K562 (cell line): ENCODE results near the gene CHCHD6. TPM values are rescaled to one million over a fixed set of nuclear protein-coding genes. Genes with fewer than 3 reads are reported as not detected.

Experiments
- ATAC-seq: fragments of 200-7000 bp; cut with Tn5 transposase; 3 replicates; pipeline ENCODE4 v1.9.1; 2020; ENCODE audit warnings: moderate library complexity
- BruUV-seq: library from RNA; stranded (reverse); fragments of 400-500 nt; replicated peaks from 2 replicates; lab custom pipeline; 2021; lab: Mats Ljungman, UMichigan
- CTCF ChIA-PET: fragments of 300-600 bp; formaldehyde crosslinking; extraction: SDS; loops from one replicate; lab custom pipeline; 2021; ENCODE audit warnings: low intra/inter-chr PET ratio; lab: Yijun Ruan, JAX
- POLR2A ChIA-PET: fragments of 300-600, 350-650 bp; sonication (Branson Sonifier 250); formaldehyde crosslinking; extraction: SDS; loops from one replicate; lab custom pipeline; 2021; ENCODE audit warnings: antibody characterized with exemption, inconsistent platforms; lab: Yijun Ruan, JAX
- DNase-seq, 4 experiments: peaks; one replicate each; pipeline versions ENCODE4 v3.0.0 to v3.0.0-alpha.2; 2011 to 2018; ENCODE audit warnings: low spot score in 3 of 4, mixed read lengths in 3 of 4; ENCODE audit errors: extremely low read depth in 1 of 4
- FAIRE-seq: peaks from 2 replicates; lab custom pipeline; 2011; peaks lifted over from hg19 to GRCh38; lab: Jason Lieb, UNC
- H2AFZ ChIP-seq: 2 replicates; pipeline ENCODE4 v1.6.0; 2011; ENCODE audit warnings: low read depth, low read length, control low read depth, inconsistent platforms
- H3K27ac ChIP-seq: fragments of 200-600 bp; 3 replicates; pipeline ENCODE4 v1.8.0; 2011; ENCODE audit warnings: low read depth, mild to moderate bottlenecking, control low read depth, inconsistent platforms, low read length, moderate library complexity, mixed read lengths; ENCODE audit errors: extremely low read depth
- H3K27me3 ChIP-seq, 2 experiments: fragments of 300-600 bp in 1 of 2; 2 replicates in 1 of 2; 3 replicates in 1 of 2; pipeline versions ENCODE4 v1.6.0 to v1.8.0; 2011; ENCODE audit warnings: inconsistent platforms in 2 of 2, low read length in 2 of 2, mild to moderate bottlenecking in 1 of 2, mixed read lengths in 1 of 2, moderate library complexity in 1 of 2; ENCODE audit not compliant: control insufficient read depth in 2 of 2, insufficient read depth in 2 of 2
- H3K36me3 ChIP-seq: fragments of 300-600 bp; 3 replicates; pipeline ENCODE4 v1.8.0; 2011; ENCODE audit warnings: mild to moderate bottlenecking, low read length, inconsistent platforms; ENCODE audit not compliant: control insufficient read depth, insufficient read depth
- H3K4me1 ChIP-seq, 2 experiments: fragments of 200-600 bp in 1 of 2; replicated peaks in 1 of 2; 2 replicates in 1 of 2; 3 replicates in 1 of 2; pipeline versions ENCODE4 v1.5.1 to v1.8.0; 2011; ENCODE audit warnings: inconsistent platforms in 2 of 2, low read length in 2 of 2, mild to moderate bottlenecking in 1 of 2, mixed read lengths in 1 of 2, moderate library complexity in 1 of 2; ENCODE audit not compliant: control insufficient read depth in 2 of 2, insufficient read depth in 2 of 2
- H3K4me2 ChIP-seq: 2 replicates; pipeline ENCODE4 v1.6.1; 2011; ENCODE audit warnings: low read length, control low read depth, inconsistent platforms, mixed read lengths; ENCODE audit not compliant: insufficient read depth
- H3K4me3 ChIP-seq: fragments of 200-600 bp; sonication (generic), shearing (Covaris generic); 2 replicates; pipeline ENCODE4 v1.5.1; 2016; ENCODE audit warnings: control low read depth, inconsistent platforms
- H3K79me2 ChIP-seq: fragments of 200-600 bp; 3 replicates; pipeline ENCODE4 v1.8.0; 2011; ENCODE audit warnings: low read length, inconsistent platforms; ENCODE audit not compliant: control insufficient read depth, insufficient read depth
- H3K9ac ChIP-seq, 2 experiments: 2 replicates each; pipeline versions ENCODE4 v1.6.0 to v1.6.1; 2011; ENCODE audit warnings: low read depth in 2 of 2, low read length in 2 of 2, control low read depth in 1 of 2, inconsistent platforms in 1 of 2, mild to moderate bottlenecking in 1 of 2, mixed read lengths in 1 of 2; ENCODE audit not compliant: insufficient read depth in 1 of 2
- H3K9me1 ChIP-seq: one replicate; pipeline ENCODE4 v1.6.0; 2011; ENCODE audit warnings: inconsistent platforms, mild to moderate bottlenecking, low read length, moderate library complexity; ENCODE audit not compliant: control insufficient read depth, insufficient read depth
- H3K9me3 ChIP-seq: replicated peaks from 2 replicates; pipeline ENCODE4 v1.5.1; 2011; ENCODE audit warnings: low read depth, low read length, inconsistent platforms; ENCODE audit not compliant: control insufficient read depth, insufficient read depth
- H4K20me1 ChIP-seq: replicated peaks from 2 replicates; pipeline ENCODE4 v1.6.1; 2011; ENCODE audit warnings: low read length, inconsistent platforms, mixed read lengths; ENCODE audit not compliant: control insufficient read depth, insufficient read depth
- TFE3 ChIP-seq: fragments of 450-650 bp; formaldehyde crosslinking; IDR thresholded peaks from 2 replicates; pipeline ENCODE4 v1.4.0; 2020; ENCODE audit warnings: mild to moderate bottlenecking, mixed read lengths
- ZNF449 ChIP-seq: fragments of 250-450 bp; sonication (Bioruptor Pico); IDR thresholded peaks from 2 replicates; pipeline ENCODE4 v1.8.0; 2022; ENCODE audit warnings: moderate library complexity, mild to moderate bottlenecking, inconsistent platforms
- WGBS: fragments of 100-300 bp; shearing (Covaris generic); methylation state at CpG from one replicate; pipeline ENCODE4 v1.1.6; 2016; ENCODE audit warnings: low coverage, mixed read lengths; ENCODE audit not compliant: insufficient coverage; ENCODE audit errors: missing lambda C conversion rate; 5-methylcytosine and 5-hydroxymethylcytosine counted together
- in situ Hi-C: fragments of 300-500 bp; cut with MboI; formaldehyde crosslinking; loops from 4 replicates; pipeline ENCODE4 v1.15.0; 2018; ENCODE audit warnings: inconsistent platforms, mixed read lengths
- intact Hi-C: fragments of 100-400 bp; cut with micrococcal nuclease; formaldehyde crosslinking; loops from 2 replicates; pipeline ENCODE4 v1.14.2; 2022
- polyA plus RNA-seq, 8 experiments: library from polyadenylated mRNA; depleted of rRNA in 4 of 8; stranded (reverse) in 5 of 8; unstranded in 3 of 8; fragments of >200 nt; fragmentation: Nextera tagmentation in 2 of 8; fragmentation: Illumina TruSeq in 1 of 8; extraction: Ambion mirVana in 2 of 8; extraction: Trizol in 1 of 8; gene quantifications; 2 replicates each; pipeline versions ENCODE4 v1.2.1 to v1.2.3, GENCODE V29; 2011 to 2014; ENCODE audit warnings: inconsistent platforms in 1 of 8, missing spikeins in 1 of 8
- total RNA-seq, 7 experiments: library from RNA; depleted of rRNA in 6 of 7; stranded (reverse); fragments of >200 nt in 6 of 7; fragmentation: Illumina TruSeq in 2 of 7; extraction: Trizol in 2 of 7; gene quantifications; 2 replicates each; pipeline versions ENCODE4 v1.2.1 to v1.2.3, GENCODE V29; 2011 to 2021; ENCODE audit warnings: low replicate concordance in 1 of 7

The CHCHD6 gene
- total and polyA plus RNA-seq, 9 of the 15 experiments (the other 6 are each of a cell fraction or from before 2014, with no cell fraction given): 4.6 to 18.6 (median 10.9) TPM

- FAIRE-seq: no peak
- TF ChIP-seq ZNF449 (CRISPR knock-in tag): no peak
- TF ChIP-seq TFE3: peak; percentile 61; the same call in 1 of the 2 replicates
- TF ChIP-seq, all 486 proteins: peak for 1
- ATAC-seq: no peak
- Histone ChIP-seq H2AFZ (no peak overlapping the region), H3K36me3 (no peaks in the 10 kb centered on the region; the same call in 2 of the 3 replicates), H3K27me3 (no peaks in the 10 kb centered on the region), H3K9me3 (no peaks in the 10 kb centered on the region), H3K4me3 (no peak overlapping the region), H3K4me2 (no peak overlapping the region), H3K4me1 (peaks cover 7 to 17% of the 10 kb centered on the region in 2 experiments; a peak in 4 of 5 replicates), H3K79me2 (no peaks in the 10 kb centered on the region), H3K27ac (no peak overlapping the region), H3K9me1 (peaks cover 3% of the 10 kb centered on the region), H4K20me1 (no peaks in the 10 kb centered on the region), H3K9ac (no peak overlapping the region)
- WGBS: 50% methylated on average over 3 of the region's 3 CpGs
- CTCF ChIA-PET: no interaction called here
- in situ Hi-C loops: no loop called here
- no peak for DNase-seq
- POLR2A ChIA-PET: no interaction called here
- no TSS peak for BruUV-seq
- intact Hi-C loops: loop anchor here (10.0 kb wide), 1 partner anchor 225 kb away; the partner anchor contains the start of gene CHST13
Observed at GRCh38 chr3:126749547-126749875, 45.5 kb downstream of the CHCHD6 start.
